OCI-LY1 (cell line): Measurements from ENCODE around the gene SSNA1.

Experiments used
- H2AFZ ChIP-seq: fragments of 200-600 bp; sonication (generic), shearing (Covaris generic); 2 replicates; pipeline ENCODE4 v1.6.0; 2014; ENCODE audit warnings: antibody characterized with exemption, mild to moderate bottlenecking, low read length
- H3F3A ChIP-seq: fragments of 200-600 bp; sonication (generic), shearing (Covaris generic); 2 replicates; pipeline ENCODE4 v1.6.0; 2014; ENCODE audit warnings: mild to moderate bottlenecking, antibody characterized with exemption, low read length, moderate library complexity; ENCODE audit not compliant: insufficient read depth
- H3K27ac ChIP-seq: fragments of 200-600 bp; sonication (generic); 2 replicates; pipeline ENCODE4 v1.5.1; 2014; ENCODE audit warnings: low read length, mixed run types, mild to moderate bottlenecking, low read depth; ENCODE audit not compliant: poor library complexity, severe bottlenecking
- H3K27me3 ChIP-seq: fragments of 200-600 bp; sonication (generic); 2 replicates; pipeline ENCODE4 v1.6.0; 2014; ENCODE audit warnings: antibody characterized with exemption, mild to moderate bottlenecking, low read length, moderate library complexity; ENCODE audit not compliant: insufficient read depth
- H3K36me3 ChIP-seq: fragments of 200-600 bp; sonication (generic); 2 replicates; pipeline ENCODE4 v1.6.1; 2014; ENCODE audit warnings: mild to moderate bottlenecking, antibody characterized with exemption, low read length, moderate library complexity, mixed read lengths; ENCODE audit not compliant: insufficient read depth
- H3K4me1 ChIP-seq: fragments of 200-600 bp; sonication (generic); 2 replicates; pipeline ENCODE4 v1.5.1; 2014; ENCODE audit warnings: mild to moderate bottlenecking, low read length, moderate library complexity; ENCODE audit not compliant: insufficient read depth, severe bottlenecking
- H3K4me2 ChIP-seq: fragments of 200-600 bp; sonication (generic), shearing (Covaris generic); 2 replicates; pipeline ENCODE4 v1.6.1; 2014; ENCODE audit warnings: low read length
- H3K4me3 ChIP-seq: fragments of 200-600 bp; sonication (generic); 2 replicates; pipeline ENCODE4 v1.5.1; 2014; ENCODE audit warnings: low read length, low read depth, mild to moderate bottlenecking, mixed read lengths; ENCODE audit not compliant: poor library complexity, severe bottlenecking
- H3K79me2 ChIP-seq: fragments of 200-600 bp; shearing (Covaris generic); 2 replicates; pipeline ENCODE4 v1.6.1; 2016; ENCODE audit warnings: mixed run types, low read length, mixed read lengths; ENCODE audit not compliant: insufficient read depth
- H3K9ac ChIP-seq: fragments of 200-600 bp; sonication (generic), shearing (Covaris generic); 2 replicates; pipeline ENCODE4 v1.6.1; 2014; ENCODE audit warnings: mild to moderate bottlenecking, low read length, mixed read lengths
- H3K9me2 ChIP-seq: fragments of 200-600 bp; sonication (generic), shearing (Covaris generic); 2 replicates; pipeline ENCODE4 v1.6.1; 2014; ENCODE audit warnings: low read depth, mild to moderate bottlenecking, low read length, mixed read lengths
- H3K9me3 ChIP-seq: fragments of 200-600 bp; shearing (Covaris generic); 2 replicates; pipeline ENCODE4 v1.6.1; 2014; ENCODE audit warnings: low read length, mixed read lengths
- H4K20me1 ChIP-seq: fragments of 200-600 bp; sonication (generic), shearing (Covaris generic); 2 replicates; pipeline ENCODE4 v1.6.0; 2016; ENCODE audit warnings: mild to moderate bottlenecking, low read length; ENCODE audit not compliant: insufficient read depth
- CTCF ChIP-seq: fragments of 200-600 bp; sonication (generic), shearing (Covaris generic); IDR thresholded peaks from 2 replicates; pipeline ENCODE4 v1.5.1; 2017; ENCODE audit warnings: mild to moderate bottlenecking, antibody characterized with exemption, low read length, moderate library complexity, mixed read lengths
- EZH2 ChIP-seq: fragments of 200-600 bp; sonication (generic), shearing (Covaris generic); IDR thresholded peaks from 2 replicates; pipeline ENCODE4 v1.8.0; 2017; ENCODE audit warnings: borderline replicate concordance, mixed run types, mild to moderate bottlenecking, antibody characterized with exemption, low read length, moderate library complexity, mixed read lengths

The SSNA1 gene

GRCh38 chr9:137194909-137195308 is 6.4 kb downstream of the SSNA1 start:
- H3K4me2 ChIP-seq = no peak overlapping the region
- TF ChIP-seq CTCF = no peak
- TF ChIP-seq EZH2 = no peak
- H4K20me1 ChIP-seq = no peaks in the 10 kb centered on the region
- H3K27ac ChIP-seq = no peak overlapping the region
- H3F3A ChIP-seq = no peaks in the 10 kb centered on the region
- no peak overlapping the region for H2AFZ ChIP-seq
- H3K27me3 ChIP-seq = peaks cover 13% of the 10 kb centered on the region
- H3K9ac ChIP-seq = no peak overlapping the region
- H3K9me3 ChIP-seq = no peaks in the 10 kb centered on the region
- no peaks in the 10 kb centered on the region for H3K9me2 ChIP-seq
- peaks cover 8% of the 10 kb centered on the region for H3K4me1 ChIP-seq
- no peak overlapping the region for H3K4me3 ChIP-seq
- H3K36me3 ChIP-seq = peaks cover 10% of the 10 kb centered on the region
- H3K79me2 ChIP-seq = no peaks in the 10 kb centered on the region

GRCh38 chr9:137195525-137196220 is 7.2 kb downstream of the SSNA1 start:
- Histone ChIP-seq H3K27ac (no peak overlapping the region), H3K9me2 (no peaks in the 10 kb centered on the region), H3F3A (no peaks in the 10 kb centered on the region), H3K4me2 (no peak overlapping the region), H3K9ac (no peak overlapping the region), H3K36me3 (peaks cover 2% of the 10 kb centered on the region; the same call in 1 of the 2 replicates), H3K9me3 (no peaks in the 10 kb centered on the region), H3K79me2 (no peaks in the 10 kb centered on the region), H4K20me1 (no peaks in the 10 kb centered on the region), H3K4me3 (no peak overlapping the region), H2AFZ (no peak overlapping the region), H3K4me1 (peaks cover 6% of the 10 kb centered on the region), H3K27me3 (peaks cover 13% of the 10 kb centered on the region)
- TF ChIP-seq CTCF = no peak
- no peak for TF ChIP-seq EZH2

GRCh38 chr9:137198051-137198901 is 9.8 kb downstream of the SSNA1 start:
- H4K20me1 ChIP-seq = no peaks in the 10 kb centered on the region
- H3F3A ChIP-seq = no peaks in the 10 kb centered on the region
- H3K79me2 ChIP-seq = no peaks in the 10 kb centered on the region
- H3K9me3 ChIP-seq = no peaks in the 10 kb centered on the region
- H2AFZ ChIP-seq = no peak overlapping the region
- H3K27me3 ChIP-seq = peaks cover 13% of the 10 kb centered on the region
- no peak overlapping the region for H3K27ac ChIP-seq
- TF ChIP-seq EZH2 (no peak), CTCF (no peak)
- H3K9ac ChIP-seq = no peak overlapping the region
- no peak overlapping the region for H3K4me3 ChIP-seq
- H3K4me1 ChIP-seq = peaks cover 28% of the 10 kb centered on the region
- no peaks in the 10 kb centered on the region for H3K36me3 ChIP-seq
- H3K4me2 ChIP-seq = no peak overlapping the region
- no peaks in the 10 kb centered on the region for H3K9me2 ChIP-seq
